Hepatocyte (in vitro differentiated cells): ENCODE measurements around the gene HLA-DMA. TPM values are rescaled to one million over a fixed set of nuclear protein-coding genes. Genes with fewer than 3 reads are reported as not detected.

ENCODE experiments used
- DNase-seq: peaks from one replicate; pipeline ENCODE4 v3.0.0-alpha.2; 2016; ENCODE audit warnings: low spot score
- H2AFZ ChIP-seq: fragments of 200-600 bp; sonication (generic); 2 replicates; pipeline ENCODE4 v1.6.0; 2016; ENCODE audit warnings: antibody characterized with exemption, mild to moderate bottlenecking
- H3K27ac ChIP-seq: fragments of 200-600 bp; sonication (generic); 2 replicates; pipeline ENCODE4 v1.5.1; 2016; ENCODE audit warnings: mild to moderate bottlenecking
- H3K27me3 ChIP-seq: fragments of 200-600 bp; sonication (generic); 2 replicates; pipeline ENCODE4 v1.6.1; 2016
- H3K36me3 ChIP-seq: fragments of 200-600 bp; sonication (generic); replicated peaks from 2 replicates; pipeline ENCODE4 v1.5.1; 2016; ENCODE audit warnings: low read depth; ENCODE audit not compliant: insufficient read depth
- H3K4me1 ChIP-seq: fragments of 200-600 bp; sonication (generic); 2 replicates; pipeline ENCODE4 v1.5.1; 2016; ENCODE audit warnings: mild to moderate bottlenecking, moderate library complexity; ENCODE audit not compliant: insufficient read depth
- H3K4me2 ChIP-seq: fragments of 200-600 bp; sonication (generic); 2 replicates; pipeline ENCODE4 v1.6.0; 2016
- H3K4me3 ChIP-seq: fragments of 200-600 bp; sonication (generic); 2 replicates; pipeline ENCODE4 v1.5.1; 2016; ENCODE audit warnings: mild to moderate bottlenecking
- H3K79me2 ChIP-seq: fragments of 200-600 bp; sonication (generic); 2 replicates; pipeline ENCODE4 v1.6.0; 2017; ENCODE audit warnings: mild to moderate bottlenecking
- H3K9me2 ChIP-seq: fragments of 200-600 bp; sonication (generic); replicated peaks from 2 replicates; pipeline ENCODE4 v1.6.0; 2017; ENCODE audit warnings: mild to moderate bottlenecking; ENCODE audit not compliant: insufficient read depth
- H3K9me3 ChIP-seq: fragments of 200-600 bp; sonication (generic); 2 replicates; pipeline ENCODE4 v1.5.1; 2016; ENCODE audit warnings: low read depth, mild to moderate bottlenecking
- H4K20me1 ChIP-seq: fragments of 200-600 bp; sonication (generic); 2 replicates; pipeline ENCODE4 v1.6.0; 2016; ENCODE audit warnings: mild to moderate bottlenecking; ENCODE audit not compliant: insufficient read depth, poor library complexity, severe bottlenecking
- CTCF ChIP-seq: fragments of 200-600 bp; sonication (generic); IDR thresholded peaks from 2 replicates; pipeline ENCODE4 v1.5.1; 2016; ENCODE audit warnings: antibody characterized with exemption, mild to moderate bottlenecking; ENCODE audit not compliant: poor library complexity
- EZH2 ChIP-seq: fragments of 200-600 bp; sonication (generic); IDR thresholded peaks from 2 replicates; pipeline ENCODE4 v1.6.1; 2016; ENCODE audit warnings: antibody characterized with exemption, mild to moderate bottlenecking, borderline replicate concordance
- EZH2phosphoT487 ChIP-seq: fragments of 200-600 bp; sonication (generic); IDR thresholded peaks from one replicate; pipeline ENCODE4 v1.6.1; 2018; ENCODE audit warnings: antibody characterized with exemption, mild to moderate bottlenecking, low read depth, moderate library complexity; ENCODE audit not compliant: unreplicated experiment, severe bottlenecking
- WGBS: methylation state at CpG from one replicate; pipeline ENCODE4 v1.1.6; 2016; ENCODE audit warnings: low lambda C conversion rate; ENCODE audit errors: missing lambda C conversion rate; 5-methylcytosine and 5-hydroxymethylcytosine counted together
- polyA plus RNA-seq: library from polyadenylated mRNA; unstranded; fragments of >200 nt; fragmentation: Nextera tagmentation; extraction: Ambion mirVana; gene quantifications from 2 replicates; pipeline ENCODE4 v1.2.1, GENCODE V29; 2016
- total RNA-seq: library from RNA; depleted of rRNA; stranded (reverse); fragments of >200 nt; gene quantifications from 2 replicates; pipeline ENCODE4 v1.2.3, GENCODE V29; 2014

HLA-DMA gene
- total and polyA plus RNA-seq, 2 experiments from 2014 or later: 4.7 to 9.5 TPM

- Histone ChIP-seq H3K4me1 (peaks cover 61% of the 10 kb centered on the region), H3K79me2 (peaks cover 56% of the 10 kb centered on the region), H3K4me3 (no peak overlapping the region), H3K27ac (peak overlapping the region; percentile 55), H2AFZ (no peak overlapping the region), H3K27me3 (no peaks in the 10 kb centered on the region), H3K9me3 (no peaks in the 10 kb centered on the region), H4K20me1 (peaks cover 80% of the 10 kb centered on the region), H3K9me2 (no peaks in the 10 kb centered on the region), H3K36me3 (peaks cover 11% of the 10 kb centered on the region), H3K4me2 (no peak overlapping the region)
- DNase-seq: no peak
- TF ChIP-seq EZH2 (no peak), EZH2phosphoT487 (no peak), CTCF (no peak)
- WGBS: 94% methylated on average over 12 of the region's 12 CpGs
These were observed 27.0 kb upstream of the HLA-DMA start for GRCh38 chr6:32979720-32980487.

GRCh38 chr6:32977953-32978324, 25.0 kb upstream of the HLA-DMA start:
- no peak overlapping the region for H3K4me3 ChIP-seq
- H3K9me2 ChIP-seq: no peaks in the 10 kb centered on the region
- no peak for DNase-seq
- no peaks in the 10 kb centered on the region for H3K9me3 ChIP-seq
- peak overlapping the region; percentile 24 for H3K27ac ChIP-seq
- peak overlapping the region; percentile 58 for H3K4me2 ChIP-seq
- peaks cover 11% of the 10 kb centered on the region for H3K36me3 ChIP-seq
- H3K4me1 ChIP-seq: peaks cover 55% of the 10 kb centered on the region
- H3K79me2 ChIP-seq: peaks cover 76% of the 10 kb centered on the region
- H3K27me3 ChIP-seq: no peaks in the 10 kb centered on the region
- TF ChIP-seq EZH2phosphoT487: no peak
- TF ChIP-seq EZH2: no peak
- no peak for TF ChIP-seq CTCF
- H4K20me1 ChIP-seq: peaks cover 96% of the 10 kb centered on the region
- WGBS: 72% methylated on average over 7 of the region's 7 CpGs
- no peak overlapping the region for H2AFZ ChIP-seq

- H3K79me2 ChIP-seq: peaks cover 81% of the 10 kb centered on the region
- 81% methylated on average over 10 of the region's 10 CpGs for WGBS
- H3K36me3 ChIP-seq: peaks cover 11% of the 10 kb centered on the region
These were observed 24.5 kb upstream of the HLA-DMA start for GRCh38 chr6:32977272-32977952.

More at GRCh38 chr6:32977272-32977952, 24.5 kb upstream of the HLA-DMA start:
- Histone ChIP-seq H2AFZ (no peak overlapping the region), H3K4me2 (peak overlapping the region; percentile 58), H3K27me3 (no peaks in the 10 kb centered on the region), H3K9me2 (no peaks in the 10 kb centered on the region), H3K27ac (peak overlapping the region; percentile 24), H4K20me1 (peaks cover 97% of the 10 kb centered on the region), H3K4me3 (no peak overlapping the region), H3K9me3 (no peaks in the 10 kb centered on the region), H3K4me1 (peaks cover 50% of the 10 kb centered on the region)
- TF ChIP-seq CTCF (no peak), EZH2 (no peak), EZH2phosphoT487 (no peak)
- DNase-seq: no peak
